ENCODE measurements around the gene PHF21B. TPM values are rescaled to one million over a fixed set of nuclear protein-coding genes. Genes with fewer than 3 reads are reported as not detected.

PHF21B gene
- total RNA-seq, 5 donors from 2014 or later (not counting 1 experiment from before 2014, with no cell fraction given): 0.15 to 0.36 TPM; not detected in 3

- Mint-ChIP-seq H3K4me1 (no peaks in the 10 kb centered on the region), H3K9me3 (no peaks in the 10 kb centered on the region), H3K27ac (no peak overlapping the region), H3K27me3 (peaks cover 23 to 35% of the 10 kb centered on the region in 2 donors), H3K36me3 (no peaks in the 10 kb centered on the region), H3K4me3 (no peak overlapping the region)
- H3K27me3 ChIP-seq (replicated peaks in 1 of 2; ENCODE audit: control insufficient read depth in 2 of 2, extremely low read depth in 1 of 2, insufficient read depth in 2 of 2, low read length in 1 of 2): peaks cover 0 to 46% of the 10 kb centered on the region in 2 experiments
- 68% methylated on average over 8 of the region's 9 CpGs for WGBS (ENCODE audit: insufficient coverage)
- DNase-seq (no peak), ATAC-seq (replicated peaks in 1 of 4) (no peak)
- no peaks in the 10 kb centered on the region for H3K4me1 ChIP-seq (ENCODE audit: control insufficient read depth in 1 of 2, extremely low read depth in 1 of 2, insufficient read depth in 2 of 2, low read length in 2 of 2)
- no peak overlapping the region for H3K27ac ChIP-seq (ENCODE audit: low read length)
- H3K36me3 ChIP-seq (ENCODE audit: control insufficient read depth in 2 of 2, extremely low read depth in 1 of 2, insufficient read depth in 1 of 2, low read length in 1 of 2): no peaks in the 10 kb centered on the region
- CTCF ChIA-PET: no interaction called here
- H3K4me3 ChIP-seq (ENCODE audit: control insufficient read depth in 1 of 2, extremely low read depth in 1 of 2, low read length in 1 of 2): no peak overlapping the region
- POLR2A ChIA-PET: no interaction called here
- no peaks in the 10 kb centered on the region for H3K9me3 ChIP-seq
Observed at GRCh38 chr22:44996120-44996519, 13.7 kb downstream of the PHF21B start.

GRCh38 chr22:44995715-44996114 is 14.1 kb downstream of the PHF21B start:
- no peaks in the 10 kb centered on the region for H3K9me3 Mint-ChIP-seq
- 97% methylated on average over 4 of the region's 14 CpGs for WGBS (ENCODE audit: insufficient coverage)
- CTCF ChIA-PET: no interaction called here

GRCh38 chr22:44995105-44995514 is 14.7 kb downstream of the PHF21B start:
- no peaks in the 10 kb centered on the region for H3K4me1 ChIP-seq (ENCODE audit: control insufficient read depth in 1 of 2, extremely low read depth in 1 of 2, insufficient read depth in 2 of 2, low read length in 2 of 2)
- 78% methylated on average over 1 of the region's 7 CpGs for WGBS (ENCODE audit: insufficient coverage)
- no peaks in the 10 kb centered on the region for H3K36me3 ChIP-seq (ENCODE audit: control insufficient read depth in 2 of 2, extremely low read depth in 1 of 2, insufficient read depth in 1 of 2, low read length in 1 of 2)
- peaks cover 0 to 40% of the 10 kb centered on the region in 2 experiments for H3K27me3 ChIP-seq (replicated peaks in 1 of 2; ENCODE audit: control insufficient read depth in 2 of 2, extremely low read depth in 1 of 2, insufficient read depth in 2 of 2, low read length in 1 of 2)
- DNase-seq (no peak), ATAC-seq (replicated peaks in 1 of 4) (no peak)
- ChIA-PET POLR2A (no interaction called here), CTCF (no interaction called here)
- H3K27ac Mint-ChIP-seq: no peak overlapping the region
- no peaks in the 10 kb centered on the region for H3K4me1 Mint-ChIP-seq
- H3K4me3 ChIP-seq (ENCODE audit: control insufficient read depth in 1 of 2, extremely low read depth in 1 of 2, low read length in 1 of 2): no peak overlapping the region
- H3K9me3 Mint-ChIP-seq: no peaks in the 10 kb centered on the region
- H3K9me3 ChIP-seq: no peaks in the 10 kb centered on the region
- H3K4me3 Mint-ChIP-seq: no peak overlapping the region
- peaks cover 20 to 30% of the 10 kb centered on the region in 2 donors for H3K27me3 Mint-ChIP-seq
- H3K27ac ChIP-seq (ENCODE audit: low read length): no peak overlapping the region
- no peaks in the 10 kb centered on the region for H3K36me3 Mint-ChIP-seq

More at GRCh38 chr22:44995715-44996114, 14.1 kb downstream of the PHF21B start:
- POLR2A ChIA-PET: no interaction called here
- Histone ChIP-seq H3K9me3 (no peaks in the 10 kb centered on the region), H3K36me3 (ENCODE audit: control insufficient read depth in 2 of 2, extremely low read depth in 1 of 2, insufficient read depth in 1 of 2, low read length in 1 of 2) (no peaks in the 10 kb centered on the region), H3K4me1 (ENCODE audit: control insufficient read depth in 1 of 2, extremely low read depth in 1 of 2, insufficient read depth in 2 of 2, low read length in 2 of 2) (no peaks in the 10 kb centered on the region), H3K27me3 (replicated peaks in 1 of 2; ENCODE audit: control insufficient read depth in 2 of 2, extremely low read depth in 1 of 2, insufficient read depth in 2 of 2, low read length in 1 of 2) (peaks cover 0 to 43% of the 10 kb centered on the region in 2 experiments), H3K27ac (ENCODE audit: low read length) (no peak overlapping the region), H3K4me3 (ENCODE audit: control insufficient read depth in 1 of 2, extremely low read depth in 1 of 2, low read length in 1 of 2) (no peak overlapping the region)
- DNase-seq (no peak), ATAC-seq (replicated peaks in 1 of 4) (no peak)
- no peak overlapping the region for H3K27ac Mint-ChIP-seq
- H3K36me3 Mint-ChIP-seq: no peaks in the 10 kb centered on the region
- no peak overlapping the region for H3K4me3 Mint-ChIP-seq
- no peaks in the 10 kb centered on the region for H3K4me1 Mint-ChIP-seq
- peaks cover 20 to 31% of the 10 kb centered on the region in 2 donors for H3K27me3 Mint-ChIP-seq

GRCh38 chr22:44994399-44995104 is 15.3 kb downstream of the PHF21B start:
- CTCF ChIA-PET: no interaction called here
- no peak overlapping the region for H3K4me3 Mint-ChIP-seq
- no peak overlapping the region for H3K27ac Mint-ChIP-seq
- ATAC-seq (replicated peaks in 1 of 4) (no peak), DNase-seq (no peak)
- H3K27ac ChIP-seq (ENCODE audit: low read length): no peak overlapping the region
- H3K36me3 Mint-ChIP-seq: no peaks in the 10 kb centered on the region
- POLR2A ChIA-PET: no interaction called here
- peaks cover 20 to 29% of the 10 kb centered on the region in 2 donors for H3K27me3 Mint-ChIP-seq
- H3K4me3 ChIP-seq (ENCODE audit: control insufficient read depth in 1 of 2, extremely low read depth in 1 of 2, low read length in 1 of 2): no peak overlapping the region
- no peaks in the 10 kb centered on the region for H3K4me1 Mint-ChIP-seq
- no peaks in the 10 kb centered on the region for H3K9me3 Mint-ChIP-seq
- no peaks in the 10 kb centered on the region for H3K36me3 ChIP-seq (ENCODE audit: control insufficient read depth in 2 of 2, extremely low read depth in 1 of 2, insufficient read depth in 1 of 2, low read length in 1 of 2)
- no peaks in the 10 kb centered on the region for H3K9me3 ChIP-seq
- 73% methylated on average over 13 of the region's 19 CpGs for WGBS (ENCODE audit: insufficient coverage)
- no peaks in the 10 kb centered on the region for H3K4me1 ChIP-seq (ENCODE audit: control insufficient read depth in 1 of 2, extremely low read depth in 1 of 2, insufficient read depth in 2 of 2, low read length in 2 of 2)
- H3K27me3 ChIP-seq (replicated peaks in 1 of 2; ENCODE audit: control insufficient read depth in 2 of 2, extremely low read depth in 1 of 2, insufficient read depth in 2 of 2, low read length in 1 of 2): peaks cover 0 to 38% of the 10 kb centered on the region in 2 experiments

- POLR2A ChIA-PET: no interaction called here
- Histone ChIP-seq H3K27me3 (replicated peaks in 1 of 2; ENCODE audit: control insufficient read depth in 2 of 2, extremely low read depth in 1 of 2, insufficient read depth in 2 of 2, low read length in 1 of 2) (peaks cover 0 to 43% of the 10 kb centered on the region in 2 experiments), H3K36me3 (ENCODE audit: control insufficient read depth in 2 of 2, extremely low read depth in 1 of 2, insufficient read depth in 1 of 2, low read length in 1 of 2) (no peaks in the 10 kb centered on the region), H3K4me3 (ENCODE audit: control insufficient read depth in 1 of 2, extremely low read depth in 1 of 2, low read length in 1 of 2) (no peak overlapping the region), H3K4me1 (ENCODE audit: control insufficient read depth in 1 of 2, extremely low read depth in 1 of 2, insufficient read depth in 2 of 2, low read length in 2 of 2) (no peaks in the 10 kb centered on the region), H3K9me3 (no peaks in the 10 kb centered on the region), H3K27ac (ENCODE audit: low read length) (no peak overlapping the region)
- no peak for DNase-seq
- H3K27me3 Mint-ChIP-seq: peaks cover 13 to 20% of the 10 kb centered on the region in 2 donors
- CTCF ChIA-PET: no interaction called here
- H3K9me3 Mint-ChIP-seq: no peaks in the 10 kb centered on the region
- H3K27ac Mint-ChIP-seq: no peak overlapping the region
- H3K36me3 Mint-ChIP-seq: no peaks in the 10 kb centered on the region
- 87% methylated on average over 13 of the region's 13 CpGs for WGBS (ENCODE audit: insufficient coverage)
- H3K4me3 Mint-ChIP-seq: no peak overlapping the region
- H3K4me1 Mint-ChIP-seq: no peaks in the 10 kb centered on the region
- ATAC-seq (replicated peaks in 1 of 4): no peak
Observed at GRCh38 chr22:44992166-44992565, 17.6 kb downstream of the PHF21B start.

GRCh38 chr22:44991218-44991617 is 18.6 kb downstream of the PHF21B start:
- DNase-seq: no peak
- WGBS (ENCODE audit: insufficient coverage): 65% methylated on average over 4 of the region's 10 CpGs
- ChIA-PET CTCF (no interaction called here), POLR2A (no interaction called here)
- Histone ChIP-seq H3K36me3 (ENCODE audit: control insufficient read depth in 2 of 2, extremely low read depth in 1 of 2, insufficient read depth in 1 of 2, low read length in 1 of 2) (no peaks in the 10 kb centered on the region), H3K9me3 (no peaks in the 10 kb centered on the region), H3K27ac (ENCODE audit: low read length) (no peak overlapping the region), H3K4me1 (ENCODE audit: control insufficient read depth in 1 of 2, extremely low read depth in 1 of 2, insufficient read depth in 2 of 2, low read length in 2 of 2) (no peaks in the 10 kb centered on the region), H3K4me3 (ENCODE audit: control insufficient read depth in 1 of 2, extremely low read depth in 1 of 2, low read length in 1 of 2) (no peak overlapping the region), H3K27me3 (replicated peaks in 1 of 2; ENCODE audit: control insufficient read depth in 2 of 2, extremely low read depth in 1 of 2, insufficient read depth in 2 of 2, low read length in 1 of 2) (peaks cover 0 to 46% of the 10 kb centered on the region in 2 experiments)
- H3K4me3 Mint-ChIP-seq: no peak overlapping the region
- no peaks in the 10 kb centered on the region for H3K9me3 Mint-ChIP-seq
- no peak overlapping the region for H3K27ac Mint-ChIP-seq
- no peak for ATAC-seq (replicated peaks in 1 of 4)
- no peaks in the 10 kb centered on the region for H3K36me3 Mint-ChIP-seq
- peaks cover 4 to 13% of the 10 kb centered on the region in 2 donors for H3K27me3 Mint-ChIP-seq
- H3K4me1 Mint-ChIP-seq: no peaks in the 10 kb centered on the region

All from T-cell (primary cell).